ENCODE data around the gene MSRB1. TPM values are rescaled to one million over a fixed set of nuclear protein-coding genes. Genes with fewer than 3 reads are reported as not detected.

The MSRB1 gene
- total and polyA plus RNA-seq, 9 of the 15 experiments (the other 6 are each of a cell fraction or from before 2014, with no cell fraction given): 5.4 to 33.7 (median 25.7) TPM

GRCh38 chr16:1964506-1965395 lies 21.8 kb upstream of the MSRB1 start, which contains the start of gene RPS2 (continued):
- TF ChIP-seq ZNF12 (CRISPR knock-in tag; IDR thresholded peaks at IDR 0.05) (no peak), MCM3 (IDR thresholded peaks at IDR 0.05) (no peak), ATF6 (CRISPR knock-in tag; IDR thresholded peaks at IDR 0.05) (no peak), NR1H2 (CRISPR knock-in tag; IDR thresholded peaks at IDR 0.05) (0 out of 2 replicates have a peak, but pooled peaks have one; percentile 43), GABPA (tag; conservative IDR thresholded peaks at IDR 0.05; ENCODE audit: low read depth) (peak; percentile 65), DDX20 (tag; IDR thresholded peaks at IDR 0.05; ENCODE audit: low read depth) (no peak), ZNF644 (tag; IDR thresholded peaks at IDR 0.05; ENCODE audit: low read depth) (no peak), ZNF780A (CRISPR knock-in tag; IDR thresholded peaks at IDR 0.05) (no peak), PTTG1 (tag; IDR thresholded peaks at IDR 0.05; ENCODE audit: low read depth) (no peak), TCF7L2 (IDR thresholded peaks at IDR 0.05; ENCODE audit: low read depth, low read length) (no peak), RB1 (IDR thresholded peaks at IDR 0.05; ENCODE audit: low read depth) (peak; percentile 83), ZBED1 (IDR thresholded peaks at IDR 0.05) (0 out of 2 replicates have a peak, but pooled peaks have one; percentile 35), GTF2E2 (tag; IDR thresholded peaks at IDR 0.05) (peak; percentile 96), SREBF2 (CRISPR knock-in tag; IDR thresholded peaks at IDR 0.05) (no peak), SMARCE1 (IDR thresholded peaks at IDR 0.05) (no peak), ZNF274 (IDR thresholded peaks at IDR 0.05; ENCODE audit: borderline replicate concordance, low read depth, low read length) (no peak), ZNF384 (IDR thresholded peaks at IDR 0.05; ENCODE audit: low read depth, low read length) (no peak), EZH2 (IDR thresholded peaks at IDR 0.05; ENCODE audit: borderline replicate concordance, low read depth, low read length) (no peak), KLF13 (tag; IDR thresholded peaks at IDR 0.05; ENCODE audit: borderline replicate concordance, low read depth) (peak; percentile 70; the same call in 1 of the 2 replicates), HOXB6 (CRISPR knock-in tag; IDR thresholded peaks at IDR 0.05; ENCODE audit: borderline replicate concordance) (no peak), ELK3 (CRISPR knock-in tag; IDR thresholded peaks at IDR 0.05) (no peak), CEBPZ (IDR thresholded peaks at IDR 0.05; ENCODE audit: borderline replicate concordance, low read depth, low read length) (no peak), ELF4 (CRISPR knock-in tag; IDR thresholded peaks at IDR 0.05) (no peak)
